Left hindlimb (tissue), 1 donor: ENCODE results near the gene SPTBN4.
A peak's percentile ranks its signal among the peaks of the same experiment; 100 is the strongest.
"Not testable (repeated sequence)": the region's sequence is repeated elsewhere in the genome, so short reads cannot be mapped to it uniquely, and the experiment has no call there.

Experiments used
- DNase-seq: peaks from one replicate; pipeline ENCODE4 v3.0.0-alpha.2; 2018

The SPTBN4 gene

GRCh38 chr19:40442328-40443130, 24.3 kb upstream of the SPTBN4 start:
- DNase-seq, result no peak

DNA sequence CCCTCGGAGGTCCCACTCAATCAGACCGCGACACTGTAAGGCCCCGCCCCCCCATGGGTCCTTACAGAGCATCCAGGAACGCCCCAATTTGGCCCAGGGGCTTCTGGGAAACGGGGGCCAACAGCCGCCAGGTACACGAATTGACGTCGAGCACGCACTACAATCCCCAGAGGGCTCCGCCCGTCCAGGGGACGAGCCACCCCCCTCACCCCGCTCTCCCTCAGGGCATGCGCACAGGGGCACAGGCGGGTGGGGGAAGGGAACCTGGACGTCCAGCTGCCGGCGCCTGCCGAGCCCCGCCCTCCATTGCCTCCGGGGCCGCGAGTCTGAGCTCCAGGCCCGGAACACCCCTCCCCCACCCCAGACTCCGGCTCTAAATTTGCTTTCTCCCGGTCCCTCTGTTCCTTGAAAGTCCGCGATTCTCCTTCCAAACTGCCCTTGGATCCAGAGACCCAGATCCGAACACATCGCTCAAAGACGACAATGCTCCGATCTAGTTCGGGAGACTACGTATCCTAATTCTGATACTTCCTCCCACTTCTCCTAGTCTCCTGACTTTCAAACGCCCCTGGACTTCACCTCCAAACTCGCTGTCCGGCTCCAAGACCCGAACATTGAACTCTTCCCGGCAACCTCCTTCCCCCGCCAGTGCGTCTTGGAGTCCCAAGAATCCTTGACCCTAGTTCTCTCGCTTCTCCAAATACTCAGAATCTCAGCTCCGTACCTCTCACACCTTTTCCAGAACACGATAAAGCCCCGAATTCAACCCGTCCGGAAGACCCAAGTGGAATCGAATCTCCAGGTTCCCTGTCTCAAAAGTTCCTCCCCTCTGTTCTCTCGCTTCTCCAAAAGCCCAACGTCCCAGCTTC, 23.4 kb upstream of the SPTBN4 start:
- peak; percentile 100 for DNase-seq

- peak; percentile 98 for DNase-seq
Measured at GRCh38 chr19:40444000-40444824, 22.6 kb upstream of the SPTBN4 start, which contains the start of gene SERTAD3. Gene SERTAD3 (minus strand): TSS chr19:40444335. CDS start chr19:40442080, 2,255 bp downstream.

- no peak for DNase-seq
Measured at GRCh38 chr19:40444825-40445312, 21.9 kb upstream of the SPTBN4 start.

DNA sequence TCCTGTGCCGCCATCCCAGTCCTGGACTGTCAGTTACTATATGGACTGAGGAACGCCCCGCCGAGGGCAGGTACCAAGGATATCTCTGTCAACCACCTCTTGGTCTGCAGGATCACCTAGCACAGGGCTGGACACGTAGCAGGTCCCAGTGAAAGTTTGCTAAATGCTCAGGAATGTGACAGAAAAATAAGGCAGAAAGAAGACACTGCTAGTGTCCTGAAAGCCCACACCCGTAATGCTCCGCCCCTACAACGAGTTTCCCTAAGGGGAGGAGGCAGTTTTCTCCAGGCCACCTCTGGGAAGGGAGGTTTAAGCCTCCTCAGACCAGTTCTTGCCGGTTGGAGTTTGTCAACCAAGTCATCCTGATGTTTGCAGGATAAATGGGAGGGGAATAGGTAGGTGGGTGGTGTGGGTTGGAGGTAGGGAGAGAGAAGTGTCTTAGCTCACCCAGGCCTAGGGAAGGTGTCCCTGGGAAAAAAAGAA, 21.0 kb upstream of the SPTBN4 start:
- no peak for DNase-seq

DNA sequence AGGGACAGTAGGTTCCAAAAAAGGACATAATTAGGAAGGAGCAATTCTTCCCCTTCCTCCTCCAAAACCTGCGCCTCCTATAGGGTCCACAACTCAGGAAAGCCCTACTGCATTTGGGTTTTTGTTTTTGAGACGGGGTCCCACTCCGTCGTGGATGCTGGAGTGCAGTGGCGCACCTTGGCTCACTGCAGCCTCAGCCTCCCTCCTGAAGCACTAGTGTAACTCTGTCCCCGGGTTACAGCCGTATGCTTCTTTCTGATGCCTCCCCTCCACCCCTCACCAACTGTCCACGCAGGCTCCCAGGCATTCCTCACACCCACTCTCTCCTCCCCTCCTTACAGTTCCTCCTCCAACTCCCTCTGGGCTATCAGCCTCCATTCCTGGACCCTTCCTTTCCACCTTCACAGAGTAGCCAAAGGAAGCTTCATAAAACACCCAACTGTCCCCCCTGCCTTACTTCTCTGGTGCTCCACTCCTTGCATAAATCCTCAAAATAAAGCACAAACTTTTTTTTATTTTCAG, 20.5 kb upstream of the SPTBN4 start:
- no peak for DNase-seq

DNA sequence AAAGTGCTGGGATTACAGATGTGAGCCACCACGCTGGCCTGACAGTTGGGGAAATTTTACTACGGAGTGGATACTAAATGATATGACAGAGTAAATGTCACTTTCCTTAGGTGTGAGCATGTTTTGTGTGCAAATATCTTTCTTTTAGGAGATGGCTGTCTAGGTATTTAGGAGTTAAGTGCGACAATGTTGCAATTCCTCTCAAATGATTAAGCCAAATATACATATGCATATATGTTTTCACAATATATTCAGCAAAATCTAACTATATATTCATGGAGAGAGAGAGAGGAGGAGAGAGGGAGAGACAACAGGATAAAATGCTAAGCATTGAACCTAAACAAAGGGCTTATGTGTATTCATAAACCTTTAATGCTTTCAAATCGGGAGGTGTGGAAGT, 17.3 kb upstream of the SPTBN4 start:
- no peak for DNase-seq

DNA sequence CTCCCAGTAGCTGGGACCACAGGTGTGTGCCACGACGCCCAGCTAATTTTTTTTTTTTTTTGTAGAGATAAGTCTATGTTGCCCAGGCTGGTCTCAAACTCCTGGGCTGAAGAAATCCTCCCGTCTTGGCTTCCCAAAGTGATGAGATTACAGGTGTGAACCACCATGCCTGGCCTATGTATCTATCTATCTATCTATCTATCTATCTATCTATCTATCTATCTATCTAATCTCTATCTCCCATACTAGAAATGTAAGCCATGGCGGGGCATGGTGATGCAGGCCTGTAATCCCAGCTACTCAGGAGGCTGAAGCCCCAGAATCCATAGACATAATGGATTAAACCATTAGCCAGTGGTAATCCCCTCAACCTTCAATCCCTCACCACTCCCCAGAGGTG, 16.1 kb upstream of the SPTBN4 start:
- no peak for DNase-seq

GRCh38 chr19:40452016-40452415, 14.8 kb upstream of the SPTBN4 start:
- DNase-seq, result no peak

- DNase-seq, result no peak
Measured at GRCh38 chr19:40453151-40453735, 13.6 kb upstream of the SPTBN4 start.

DNA sequence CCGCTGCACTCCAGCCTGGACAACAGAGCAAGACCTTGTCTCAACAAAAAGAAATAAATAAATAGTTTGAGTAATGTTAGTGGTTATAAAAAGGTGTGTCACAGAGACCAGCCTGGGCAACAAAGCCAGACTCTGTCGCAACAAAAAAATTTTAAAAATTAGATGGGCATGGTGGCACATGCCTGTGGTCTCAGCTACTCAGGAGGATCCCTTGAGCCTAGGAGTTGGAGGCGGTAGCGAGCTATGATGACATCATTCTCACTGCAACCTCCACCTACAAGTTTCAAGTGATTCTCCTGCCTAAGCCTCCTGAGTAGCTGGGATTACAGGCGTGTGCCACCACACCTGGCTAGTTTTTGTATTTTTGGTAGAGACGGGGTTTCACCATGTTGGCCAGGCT, 12.9 kb upstream of the SPTBN4 start:
- not testable (repeated sequence) for DNase-seq

- no peak for DNase-seq
Measured at GRCh38 chr19:40457048-40457447, 9.8 kb upstream of the SPTBN4 start.

- DNase-seq, result no peak
Measured at GRCh38 chr19:40457953-40458596, 8.7 kb upstream of the SPTBN4 start.

DNA sequence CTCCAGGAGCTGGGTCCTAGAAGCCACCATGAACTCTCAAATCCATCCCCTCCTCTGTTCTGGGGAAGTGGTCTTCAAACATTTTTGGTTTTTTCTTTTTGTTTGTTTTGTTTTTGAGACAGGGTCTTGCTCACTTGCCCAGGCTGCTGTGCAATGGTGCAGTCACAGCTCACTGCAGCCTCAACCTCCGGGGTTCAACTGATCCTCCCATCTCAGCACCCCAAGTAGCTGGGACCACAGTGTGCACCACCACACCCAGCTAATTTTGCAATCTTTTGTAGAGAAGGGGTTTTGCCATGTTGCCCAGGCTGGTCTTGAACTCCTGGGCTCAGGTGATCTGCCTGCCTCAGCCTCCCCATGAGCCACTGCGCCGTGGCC, 8.2 kb upstream of the SPTBN4 start:
- DNase-seq, result no peak

DNA sequence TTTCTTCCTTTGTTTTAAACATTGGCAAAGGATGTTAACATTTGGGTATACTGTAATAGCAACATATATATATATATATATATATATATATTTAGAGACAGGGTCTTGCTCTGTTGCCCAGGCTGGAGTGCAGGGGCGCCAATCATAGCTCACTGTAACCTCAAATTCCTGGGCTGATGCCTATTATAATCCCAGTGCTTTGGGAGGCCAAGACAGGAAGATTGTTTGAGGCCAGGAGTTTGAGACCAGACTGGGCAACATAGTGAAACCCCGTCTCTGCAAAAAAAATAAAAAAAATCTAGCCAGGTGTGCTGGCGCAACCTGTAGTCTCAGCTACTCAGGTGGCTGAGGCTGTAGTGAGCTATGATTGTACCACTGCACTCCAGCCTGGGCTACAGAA, 6.6 kb upstream of the SPTBN4 start:
- no peak for DNase-seq

- DNase-seq, result no peak
Measured at GRCh38 chr19:40461669-40462221, 5.1 kb upstream of the SPTBN4 start.

GRCh38 chr19:40463587-40464037, 3.2 kb upstream of the SPTBN4 start:
- DNase-seq, result not testable (repeated sequence)

DNA sequence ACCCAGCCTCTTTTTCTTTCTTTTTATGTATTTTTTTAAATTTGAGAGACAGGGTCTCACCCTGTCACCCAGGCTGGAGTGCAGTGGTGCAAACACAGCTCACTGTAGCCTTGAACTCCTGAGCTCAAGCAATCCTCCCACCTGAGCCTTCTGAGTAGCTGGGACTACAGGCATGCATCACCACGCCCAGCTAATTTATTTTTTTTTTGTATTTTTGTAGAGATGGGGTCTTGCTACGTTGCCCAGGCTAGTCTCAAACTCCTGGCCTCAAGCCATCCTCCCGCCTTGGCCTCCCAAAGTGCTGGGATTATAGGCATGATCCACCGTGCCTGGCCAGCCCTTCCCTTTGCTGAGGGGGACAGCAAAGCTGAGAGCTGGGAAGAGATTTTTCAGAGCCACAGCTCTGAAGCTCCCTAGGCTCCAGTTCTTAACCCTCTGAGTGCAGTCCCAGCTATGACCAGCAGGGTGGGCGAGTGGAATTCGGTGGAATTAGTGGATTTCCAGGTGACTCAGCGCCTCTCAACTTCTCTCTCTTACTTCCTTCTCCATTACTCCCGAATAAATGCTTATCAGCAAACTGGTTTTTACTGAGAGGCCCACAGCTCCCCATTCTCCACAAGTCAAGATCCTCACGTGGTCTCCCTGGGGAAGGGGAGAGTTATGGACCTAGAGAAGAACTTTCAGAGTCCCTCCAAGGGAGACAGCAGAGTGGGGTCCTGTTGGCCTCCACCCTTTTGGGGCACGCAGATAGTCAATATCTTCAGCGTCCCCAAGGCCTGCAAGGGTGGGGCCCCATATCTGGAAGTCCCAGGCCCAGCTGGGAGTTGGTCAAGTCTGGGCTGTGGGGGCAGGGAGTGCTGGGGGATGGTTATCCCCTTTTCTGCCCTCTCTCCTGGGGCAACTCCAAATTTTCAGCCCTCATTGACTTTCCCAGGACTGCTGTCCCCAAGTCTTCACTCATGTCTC, 2.5 kb upstream of the SPTBN4 start:
- peak; percentile 74 for DNase-seq

DNA sequence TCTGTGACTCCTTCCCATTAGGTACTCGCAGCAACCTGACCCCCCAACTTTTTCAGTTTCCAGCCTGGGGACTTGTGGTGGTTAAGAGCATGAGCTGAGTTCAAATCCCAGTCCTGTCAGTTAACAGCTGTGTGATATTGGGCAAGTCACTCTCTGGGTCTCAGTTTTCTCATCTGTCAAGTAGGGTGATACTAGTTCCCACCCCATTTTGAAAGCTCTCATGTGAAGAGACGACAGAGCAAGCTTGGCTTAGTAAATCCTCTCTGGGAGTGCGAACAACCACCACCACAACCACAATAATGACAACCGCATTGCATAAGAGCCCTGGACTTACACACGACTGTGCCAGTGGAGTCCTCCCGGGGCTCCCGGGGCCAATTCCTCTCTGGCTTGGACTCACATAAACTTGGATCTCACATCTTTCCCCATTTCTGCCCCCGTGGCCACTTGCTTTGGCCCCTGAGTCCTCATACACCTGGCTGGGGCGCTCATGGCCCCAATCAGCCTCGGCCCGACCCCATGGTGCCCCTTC, 1.7 kb upstream of the SPTBN4 start:
- DNase-seq, result no peak
